Spleen (tissue), 7 donors: Measurements from ENCODE around the gene NDUFS2.

Experiments
- POLR2A ChIP-seq, 3 donors: fragments of 450-650 bp; IDR thresholded peaks; one replicate each; pipeline ENCODE4 v1.5.1; 2017; ENCODE audit warnings: antibody characterized with exemption in 3 of 3, mild to moderate bottlenecking in 1 of 3
- TF ChIP-seq, protein P1 (sequence below), 11 experiments: fragments of 200-600 bp in 7 of 11; fragments of 450-650 bp in 4 of 11; sonication (generic) in 4 of 11; IDR thresholded peaks in 8 of 11; conservative IDR thresholded peaks in 3 of 11; 1 replicate in 7 of 11; 2 replicates in 4 of 11; pipeline versions ENCODE4 v1.4.0 to v1.8.0; 2016 to 2021; ENCODE audit warnings: antibody characterized with exemption in 11 of 11, inconsistent platforms in 4 of 11, mild to moderate bottlenecking in 1 of 11
- donor health status: DM: no; HTN: no; CAD: no; lungs with moderate emphysema.
- donor health status: DM: no; HTN: no; CAD: no.
- donor health status: DM: no; HTN: no; CAD: no.

- TF ChIP-seq, protein P1, sequence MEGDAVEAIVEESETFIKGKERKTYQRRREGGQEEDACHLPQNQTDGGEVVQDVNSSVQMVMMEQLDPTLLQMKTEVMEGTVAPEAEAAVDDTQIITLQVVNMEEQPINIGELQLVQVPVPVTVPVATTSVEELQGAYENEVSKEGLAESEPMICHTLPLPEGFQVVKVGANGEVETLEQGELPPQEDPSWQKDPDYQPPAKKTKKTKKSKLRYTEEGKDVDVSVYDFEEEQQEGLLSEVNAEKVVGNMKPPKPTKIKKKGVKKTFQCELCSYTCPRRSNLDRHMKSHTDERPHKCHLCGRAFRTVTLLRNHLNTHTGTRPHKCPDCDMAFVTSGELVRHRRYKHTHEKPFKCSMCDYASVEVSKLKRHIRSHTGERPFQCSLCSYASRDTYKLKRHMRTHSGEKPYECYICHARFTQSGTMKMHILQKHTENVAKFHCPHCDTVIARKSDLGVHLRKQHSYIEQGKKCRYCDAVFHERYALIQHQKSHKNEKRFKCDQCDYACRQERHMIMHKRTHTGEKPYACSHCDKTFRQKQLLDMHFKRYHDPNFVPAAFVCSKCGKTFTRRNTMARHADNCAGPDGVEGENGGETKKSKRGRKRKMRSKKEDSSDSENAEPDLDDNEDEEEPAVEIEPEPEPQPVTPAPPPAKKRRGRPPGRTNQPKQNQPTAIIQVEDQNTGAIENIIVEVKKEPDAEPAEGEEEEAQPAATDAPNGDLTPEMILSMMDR (IDR thresholded peaks at IDR 0.05 in 8 of 11, conservative IDR thresholded peaks at IDR 0.05 in 3 of 11), result no peak
- TF ChIP-seq POLR2A (IDR thresholded peaks at IDR 0.05), result no peak
These were observed 30.5 kb upstream of the NDUFS2 start for GRCh38 chr1:161171696-161172095.
